OCI-LY3 (cell line): ENCODE data around the gene SEPTIN2.
A peak's percentile ranks its signal among the peaks of the same experiment; 100 is the strongest.

Experiments
- H2AFZ ChIP-seq: fragments of 200-600, 300-600 bp; shearing (Covaris generic); 2 replicates; pipeline ENCODE4 v1.6.0; 2014; ENCODE audit warnings: antibody characterized with exemption, low read depth, low read length
- H3K27ac ChIP-seq: fragments of 200-600, 300-600 bp; sonication (generic); 2 replicates; pipeline ENCODE4 v1.5.1; 2014; ENCODE audit warnings: mild to moderate bottlenecking, low read length, moderate library complexity, mixed read lengths
- H3K27me3 ChIP-seq: fragments of 200-600, 300-600 bp; sonication (generic); 2 replicates; pipeline ENCODE4 v1.6.1; 2014; ENCODE audit warnings: low read depth, low read length, mixed read lengths
- H3K36me3 ChIP-seq: fragments of 200-600, 300-600 bp; sonication (generic); replicated peaks from 2 replicates; pipeline ENCODE3; 2014; ENCODE audit warnings: low read depth, low read length, mixed read lengths
- H3K4me1 ChIP-seq: fragments of 300-600, 200-600 bp; sonication (generic); 2 replicates; pipeline ENCODE4 v1.6.1; 2014; ENCODE audit warnings: low read length, mixed read lengths
- H3K4me2 ChIP-seq: fragments of 200-600, 300-600 bp; sonication (generic); 2 replicates; pipeline ENCODE4 v1.6.1; 2014; ENCODE audit warnings: low read length, mixed read lengths
- H3K4me3 ChIP-seq: fragments of 300-600, 200-600 bp; sonication (generic); 2 replicates; pipeline ENCODE4 v1.5.1; 2014; ENCODE audit warnings: antibody characterized with exemption, mild to moderate bottlenecking, low read length, moderate library complexity
- H3K79me2 ChIP-seq: fragments of 300-600, 200-600 bp; shearing (Covaris generic); 2 replicates; pipeline ENCODE4 v1.6.1; 2014; ENCODE audit warnings: mild to moderate bottlenecking, low read length, mixed read lengths
- H3K9ac ChIP-seq: fragments of 300-600, 200-600 bp; shearing (Covaris generic); 2 replicates; pipeline ENCODE4 v1.6.0; 2014; ENCODE audit warnings: mild to moderate bottlenecking, low read length, moderate library complexity
- H3K9me3 ChIP-seq: fragments of 200-600, 300-600 bp; shearing (Covaris generic); 2 replicates; pipeline ENCODE4 v1.6.1; 2014; ENCODE audit warnings: low read length, mixed read lengths; ENCODE audit not compliant: insufficient read depth
- H4K20me1 ChIP-seq: fragments of 200-600, 300-600 bp; sonication (generic); 2 replicates; pipeline ENCODE4 v1.6.1; 2016; ENCODE audit warnings: low read length, mixed read lengths; ENCODE audit not compliant: insufficient read depth
- CTCF ChIP-seq: fragments of 200-600, 300-600 bp; sonication (generic); IDR thresholded peaks from 2 replicates; pipeline ENCODE4 v1.5.1; 2014; ENCODE audit warnings: antibody characterized with exemption, low read length, low read depth
- EZH2phosphoT487 ChIP-seq: fragments of 200-600 bp; shearing (Covaris generic); IDR thresholded peaks from 2 replicates; pipeline ENCODE4 v1.6.1; 2018; ENCODE audit warnings: antibody characterized with exemption, mixed run types, low read depth

Gene SEPTIN2

GRCh38 chr2:241312082-241312481 is 3.6 kb upstream of the SEPTIN2 start:
- TF ChIP-seq CTCF = no peak
- no peak for TF ChIP-seq EZH2phosphoT487
- H3K36me3 ChIP-seq = no peaks in the 10 kb centered on the region
- H3K9me3 ChIP-seq = no peaks in the 10 kb centered on the region
- peaks cover 63% of the 10 kb centered on the region for H4K20me1 ChIP-seq
- no peak overlapping the region for H3K4me2 ChIP-seq
- H3K9ac ChIP-seq = no peak overlapping the region
- H3K27me3 ChIP-seq = no peaks in the 10 kb centered on the region
- no peak overlapping the region for H3K27ac ChIP-seq
- H3K4me1 ChIP-seq = peaks cover 36% of the 10 kb centered on the region
- no peak overlapping the region for H2AFZ ChIP-seq
- H3K4me3 ChIP-seq = no peak overlapping the region
- H3K79me2 ChIP-seq = peaks cover 96% of the 10 kb centered on the region

DNA sequence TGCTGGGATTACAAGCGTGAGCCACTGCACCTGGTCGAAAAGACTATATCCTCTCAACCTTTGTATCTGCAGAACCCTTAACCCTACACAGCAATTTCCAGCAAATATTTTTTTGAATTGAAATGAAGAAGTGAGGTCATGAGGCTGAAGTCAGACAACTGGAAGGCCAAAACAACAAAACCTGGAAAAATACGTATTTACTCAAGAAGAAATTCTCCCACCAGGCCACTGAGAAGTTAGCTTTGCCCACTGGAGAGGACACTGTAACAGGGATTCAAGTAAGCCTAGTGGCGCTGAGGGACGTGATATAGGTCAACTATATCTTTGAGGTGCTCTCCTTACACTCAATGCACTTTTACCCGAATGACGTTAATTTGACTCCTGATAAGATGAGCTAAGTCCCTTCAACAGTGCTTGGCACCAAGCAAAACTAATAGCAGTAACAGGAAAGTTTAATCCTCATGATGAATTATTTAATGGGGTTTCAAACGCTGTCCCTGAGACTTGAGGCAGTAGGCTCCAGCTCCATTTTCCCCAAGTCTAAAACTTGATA is 2.1 kb upstream of the SEPTIN2 start:
- Histone ChIP-seq H3K4me3 (peak overlapping the region; percentile 97), H3K27ac (no peak overlapping the region), H3K4me1 (peaks cover 49% of the 10 kb centered on the region)

DNA sequence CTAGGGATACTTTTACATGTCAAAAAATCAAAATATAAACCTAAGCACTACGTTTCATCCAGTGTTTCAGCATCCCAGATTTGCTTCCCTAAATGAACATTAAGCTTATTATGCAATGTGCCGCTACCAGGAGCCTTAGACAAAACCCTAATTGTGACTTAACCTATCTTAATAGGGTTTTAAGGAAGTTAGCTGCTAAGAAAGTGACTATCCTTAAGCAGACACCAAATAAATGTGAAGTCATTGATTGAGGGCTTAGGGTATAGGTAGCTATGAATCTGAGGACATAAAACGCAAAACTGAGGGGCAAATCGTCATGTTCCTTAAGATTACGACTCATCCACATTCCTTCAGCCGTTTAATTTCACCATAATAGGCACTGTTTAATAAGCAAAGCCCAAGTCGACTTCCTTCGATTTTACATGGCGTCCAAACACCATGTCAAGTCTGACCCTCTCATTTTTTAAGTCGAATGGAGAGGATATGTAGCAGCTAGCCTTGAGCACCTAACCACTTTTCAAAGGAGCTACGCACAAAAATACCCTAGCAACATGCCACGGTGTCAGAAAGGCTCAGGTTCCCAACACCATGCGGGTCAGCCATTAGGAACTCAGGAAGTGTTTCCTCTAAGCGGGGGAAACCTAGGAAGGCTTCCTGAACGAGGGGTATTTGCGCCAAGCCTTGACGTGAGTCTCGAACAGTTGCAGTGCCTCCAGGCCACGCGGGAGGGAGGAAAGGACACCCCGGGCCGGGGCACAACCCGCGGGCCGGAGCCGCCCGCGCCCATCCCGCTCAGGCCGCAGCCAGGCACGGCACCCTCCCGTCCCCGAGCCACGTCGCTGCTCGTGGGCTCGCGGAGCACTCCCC is 1.3 kb upstream of the SEPTIN2 start:
- TF ChIP-seq EZH2phosphoT487 = no peak
- no peak for TF ChIP-seq CTCF
- Histone ChIP-seq H2AFZ (no peak overlapping the region; the same call in 1 of the 2 replicates), H3K9me3 (no peaks in the 10 kb centered on the region), H3K4me1 (peaks cover 47% of the 10 kb centered on the region), H3K27me3 (no peaks in the 10 kb centered on the region), H3K79me2 (peaks cover 96% of the 10 kb centered on the region), H4K20me1 (peaks cover 63% of the 10 kb centered on the region), H3K27ac (peak overlapping the region; percentile 97), H3K9ac (peak overlapping the region; percentile 100), H3K4me2 (peak overlapping the region; percentile 86), H3K36me3 (peaks cover 7% of the 10 kb centered on the region), H3K4me3 (peak overlapping the region; percentile 97)

More for the DNA sequence above, 2.1 kb upstream of the SEPTIN2 start:
- H3K9me3 ChIP-seq = no peaks in the 10 kb centered on the region
- no peak overlapping the region for H2AFZ ChIP-seq
- H3K79me2 ChIP-seq = peaks cover 96% of the 10 kb centered on the region
- H3K9ac ChIP-seq = peak overlapping the region; percentile 100
- peaks cover 64% of the 10 kb centered on the region for H4K20me1 ChIP-seq
- H3K27me3 ChIP-seq = no peaks in the 10 kb centered on the region
- TF ChIP-seq EZH2phosphoT487 = no peak
- no peak for TF ChIP-seq CTCF
- H3K4me2 ChIP-seq = peak overlapping the region; percentile 86
- peaks cover 7% of the 10 kb centered on the region for H3K36me3 ChIP-seq
